Spleen (tissue), 11 donors: ENCODE data around the gene CYFIP2. TPM values are rescaled to one million over a fixed set of nuclear protein-coding genes. Genes with fewer than 3 reads are reported as not detected.
A peak's percentile ranks its signal among the peaks of the same experiment; 100 is the strongest.

Source experiments
- DNase-seq: peaks from one replicate; pipeline ENCODE4 v3.0.0-alpha.2; 2020
- H3K27ac ChIP-seq, 8 donors: fragments of 200-600 bp; sonication (generic) in 7 of 8; 1 replicate in 4 of 8; 2 replicates in 4 of 8; pipeline versions ENCODE4 v1.5.0 to v1.8.0; 2016 to 2021; ENCODE audit warnings: inconsistent platforms in 4 of 8, mild to moderate bottlenecking in 4 of 8, moderate library complexity in 1 of 8
- H3K27me3 ChIP-seq, 7 donors: fragments of 200-600 bp; sonication (generic) in 6 of 7; replicated peaks in 1 of 7; 1 replicate in 4 of 7; 2 replicates in 3 of 7; pipeline versions ENCODE4 v1.5.0 to v1.8.0; 2016 to 2021; ENCODE audit warnings: inconsistent platforms in 3 of 7, mild to moderate bottlenecking in 1 of 7
- H3K36me3 ChIP-seq, 6 donors: fragments of 200-600 bp; sonication (generic) in 5 of 6; 1 replicate in 4 of 6; 2 replicates in 2 of 6; pipeline versions ENCODE4 v1.5.0 to v1.8.0; 2016 to 2021; ENCODE audit warnings: inconsistent platforms in 2 of 6
- H3K4me1 ChIP-seq, 6 donors: fragments of 200-600 bp; sonication (generic) in 5 of 6; 1 replicate in 3 of 6; 2 replicates in 3 of 6; pipeline versions ENCODE4 v1.5.0 to v1.8.0; 2016 to 2021; ENCODE audit warnings: inconsistent platforms in 3 of 6
- H3K4me3 ChIP-seq, 8 donors: fragments of 200-600 bp; sonication (generic) in 7 of 8; 1 replicate in 4 of 8; 2 replicates in 4 of 8; pipeline versions ENCODE4 v1.5.0 to v1.8.0; 2016 to 2021; ENCODE audit warnings: inconsistent platforms in 4 of 8, mild to moderate bottlenecking in 4 of 8, moderate library complexity in 2 of 8
- H3K9me3 ChIP-seq, 8 donors: fragments of 200-600 bp; sonication (generic) in 7 of 8; 1 replicate in 4 of 8; 2 replicates in 4 of 8; pipeline versions ENCODE4 v1.5.0 to v1.8.0; 2016 to 2021; ENCODE audit warnings: inconsistent platforms in 4 of 8
- POLR2A ChIP-seq, 3 donors: fragments of 450-650 bp; IDR thresholded peaks; one replicate each; pipeline ENCODE4 v1.5.1; 2017; ENCODE audit warnings: antibody characterized with exemption in 3 of 3, mild to moderate bottlenecking in 1 of 3
- POLR2AphosphoS5 ChIP-seq, 3 donors: sonication (generic); formaldehyde crosslinking; IDR thresholded peaks; one replicate each; pipeline ENCODE4 v1.5.1; 2017; ENCODE audit warnings: antibody characterized with exemption in 3 of 3
- WGBS, 5 donors: extraction: QIAGEN DNeasy Blood & Tissue Kit in 3 of 5; methylation state at CpG; one replicate each; pipeline versions ENCODE4 v1.1.5 to v1.1.7; 2013 to 2018; 5-methylcytosine and 5-hydroxymethylcytosine counted together
- intact Hi-C: fragments of 100-400 bp; cut with DNase I; formaldehyde crosslinking; loops from one replicate; pipeline ENCODE4 v1.15.0; 2023; ENCODE audit warnings: low total_unique reads
- polyA plus RNA-seq, 3 donors: library from polyadenylated mRNA; stranded (reverse); fragments of 200-250 nt; gene quantifications; one replicate each; pipeline ENCODE4 v1.2.1, GENCODE V29; 2013
- total RNA-seq, 7 donors: library from RNA; depleted of rRNA in 3 of 7; stranded (reverse); fragments of >200 nt in 3 of 7; fragmentation: NEBNext Ultra II Directional in 4 of 7; extraction: Animal tissue kit (Norgen Biotek cat#: 25700) in 4 of 7; gene quantifications; one replicate each; pipeline versions ENCODE4 v1.1.0 to v1.2.1, GENCODE V29; 2016 to 2021
- TF ChIP-seq, protein P1 (sequence below), 11 experiments: fragments of 200-600 bp in 7 of 11; fragments of 450-650 bp in 4 of 11; sonication (generic) in 4 of 11; IDR thresholded peaks in 8 of 11; conservative IDR thresholded peaks in 3 of 11; 1 replicate in 7 of 11; 2 replicates in 4 of 11; pipeline versions ENCODE4 v1.4.0 to v1.8.0; 2016 to 2021; ENCODE audit warnings: antibody characterized with exemption in 11 of 11, inconsistent platforms in 4 of 11, mild to moderate bottlenecking in 1 of 11
- donor health status: healthy with polysubstance abuse.
- donor health status: DM: no; HTN: no; CAD: no; lungs with moderate emphysema.
- donor health status: DM: no; HTN: no; CAD: no.
- donor health status: Bipolar disorder and iron deficiency.
- donor health status: healthy.
- donor health status: DM: no; HTN: no; CAD: no.
- donor health status: DM: yes; HTN: yes; CAD: no.

The CYFIP2 gene
- total and polyA plus RNA-seq, 10 donors, result 74.8 to 232 (median 159) TPM

DNA sequence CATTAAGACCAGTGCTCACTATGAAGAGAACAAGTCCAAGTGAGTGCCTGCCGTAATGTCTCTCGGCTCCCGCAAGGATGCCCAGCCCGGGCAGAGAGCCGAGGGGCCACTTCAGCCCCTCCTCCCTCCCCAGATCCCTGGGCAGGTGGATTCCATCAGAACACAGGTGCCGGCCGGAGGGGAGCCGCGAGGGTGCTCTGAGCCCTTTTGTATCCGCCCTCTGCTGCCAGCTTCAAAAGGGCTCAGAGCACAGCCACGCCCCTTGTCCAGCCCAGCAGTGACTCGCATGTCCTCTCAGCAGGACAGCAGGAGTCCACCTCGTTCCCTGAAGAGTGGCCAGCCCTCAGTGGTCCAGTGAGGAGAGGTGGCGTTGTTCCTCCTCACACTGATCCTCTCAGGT is 43.9 kb downstream of the CYFIP2 start:
- no peak overlapping the region for H3K4me3 ChIP-seq
- peaks cover 0 to 34% (median 11%) of the 10 kb centered on the region in 6 donors for H3K4me1 ChIP-seq
- TF ChIP-seq, protein P1, sequence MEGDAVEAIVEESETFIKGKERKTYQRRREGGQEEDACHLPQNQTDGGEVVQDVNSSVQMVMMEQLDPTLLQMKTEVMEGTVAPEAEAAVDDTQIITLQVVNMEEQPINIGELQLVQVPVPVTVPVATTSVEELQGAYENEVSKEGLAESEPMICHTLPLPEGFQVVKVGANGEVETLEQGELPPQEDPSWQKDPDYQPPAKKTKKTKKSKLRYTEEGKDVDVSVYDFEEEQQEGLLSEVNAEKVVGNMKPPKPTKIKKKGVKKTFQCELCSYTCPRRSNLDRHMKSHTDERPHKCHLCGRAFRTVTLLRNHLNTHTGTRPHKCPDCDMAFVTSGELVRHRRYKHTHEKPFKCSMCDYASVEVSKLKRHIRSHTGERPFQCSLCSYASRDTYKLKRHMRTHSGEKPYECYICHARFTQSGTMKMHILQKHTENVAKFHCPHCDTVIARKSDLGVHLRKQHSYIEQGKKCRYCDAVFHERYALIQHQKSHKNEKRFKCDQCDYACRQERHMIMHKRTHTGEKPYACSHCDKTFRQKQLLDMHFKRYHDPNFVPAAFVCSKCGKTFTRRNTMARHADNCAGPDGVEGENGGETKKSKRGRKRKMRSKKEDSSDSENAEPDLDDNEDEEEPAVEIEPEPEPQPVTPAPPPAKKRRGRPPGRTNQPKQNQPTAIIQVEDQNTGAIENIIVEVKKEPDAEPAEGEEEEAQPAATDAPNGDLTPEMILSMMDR (IDR thresholded peaks at IDR 0.05 in 8 of 11, conservative IDR thresholded peaks at IDR 0.05 in 3 of 11), result no peak
- TF ChIP-seq POLR2AphosphoS5 (IDR thresholded peaks at IDR 0.05) (peak in 1 of 3 donors; percentile 35), POLR2A (IDR thresholded peaks at IDR 0.05) (no peak)
- H3K9me3 ChIP-seq, result no peaks in the 10 kb centered on the region
- peaks cover 0 to 91% (median 36%) of the 10 kb centered on the region in 6 donors for H3K36me3 ChIP-seq
- no peaks in the 10 kb centered on the region for H3K27me3 ChIP-seq
- intact Hi-C loops, result loop anchor here (5.0 to 10.0 kb wide), 2 partner anchors 55 to 157 kb away; no protein-coding TSS in a partner anchor
- WGBS, 5 donors, result 76 to 87% (median 84%) methylated on average over 4 to 14 of the region's 14 CpGs
- DNase-seq, result no peak
- H3K27ac ChIP-seq, result peak overlapping the region in 1 of 8 donors; percentile 52

DNA sequence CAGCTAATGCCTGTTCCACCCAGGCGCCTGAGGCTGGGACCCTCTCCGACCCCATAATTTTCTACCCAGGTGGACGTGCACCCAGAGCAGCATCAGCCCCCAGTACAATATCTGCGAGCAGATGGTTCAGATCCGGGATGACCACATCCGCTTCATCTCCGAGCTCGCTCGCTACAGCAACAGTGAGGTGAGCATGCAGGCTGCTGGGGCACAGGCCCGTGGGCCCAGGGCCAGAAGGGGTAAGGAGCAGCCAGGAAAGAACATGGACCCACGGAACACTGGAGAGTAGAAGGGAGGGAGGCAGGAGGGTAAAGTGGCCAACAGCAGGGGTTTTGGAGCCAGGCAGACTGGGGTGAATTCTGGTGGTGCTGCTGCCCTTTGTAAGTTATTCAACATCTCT is 45.7 kb downstream of the CYFIP2 start:
- Histone ChIP-seq H3K9me3 (no peaks in the 10 kb centered on the region), H3K4me3 (no peak overlapping the region), H3K4me1 (peaks cover 0 to 24% (median 8%) of the 10 kb centered on the region in 6 donors), H3K27ac (no peak overlapping the region), H3K36me3 (peaks cover 0 to 91% (median 42%) of the 10 kb centered on the region in 6 donors), H3K27me3 (no peaks in the 10 kb centered on the region)
- WGBS, 5 donors, result 96 to 98% (median 97%) methylated on average over 11 of the region's 11 CpGs
- intact Hi-C loops, result loop anchor here (5.0 kb wide), 1 partner anchor 159 kb away; no protein-coding TSS in a partner anchor
- peak in 1 of 3 donors; percentile 41 for TF ChIP-seq POLR2AphosphoS5 (IDR thresholded peaks at IDR 0.05)
- TF ChIP-seq, protein P1 (IDR thresholded peaks at IDR 0.05 in 8 of 11, conservative IDR thresholded peaks at IDR 0.05 in 3 of 11), result no peak
- TF ChIP-seq POLR2A (IDR thresholded peaks at IDR 0.05), result no peak
- DNase-seq, result no peak

DNA sequence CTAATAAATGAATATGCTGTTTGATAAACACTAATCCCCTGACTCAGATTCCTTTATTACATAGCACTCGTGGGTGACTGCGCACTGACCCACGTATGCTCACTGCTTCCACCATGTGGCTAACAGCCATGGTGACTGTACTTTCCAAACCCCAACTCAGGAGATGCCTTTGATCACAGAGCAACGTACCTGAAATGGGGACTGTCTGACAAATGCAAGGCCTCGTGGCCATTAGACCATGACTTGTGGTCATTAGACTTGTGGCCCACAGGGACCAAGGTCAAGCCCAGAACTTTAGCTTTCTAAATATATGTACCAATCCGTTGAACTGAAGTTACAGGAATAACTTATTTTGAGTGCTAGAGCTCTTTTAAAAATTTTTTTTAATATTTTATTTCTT is 46.6 kb downstream of the CYFIP2 start:
- Histone ChIP-seq H3K4me1 (peaks cover 0 to 15% (median 0%) of the 10 kb centered on the region in 6 donors), H3K27ac (peak overlapping the region in 3 of 8 donors; percentile 1 to 25 (median 16)), H3K9me3 (no peaks in the 10 kb centered on the region), H3K4me3 (no peak overlapping the region), H3K27me3 (no peaks in the 10 kb centered on the region), H3K36me3 (peaks cover 0 to 98% (median 49%) of the 10 kb centered on the region in 6 donors)
- no peak for DNase-seq
- 16 to 32% (median 25%) methylated on average over 6 of the region's 6 CpGs for WGBS, 5 donors
- peak in 1 of 3 donors; percentile 65 for TF ChIP-seq POLR2AphosphoS5 (IDR thresholded peaks at IDR 0.05)
- TF ChIP-seq, protein P1 (IDR thresholded peaks at IDR 0.05 in 8 of 11, conservative IDR thresholded peaks at IDR 0.05 in 3 of 11), result peak; percentile 50 to 76 (median 63)
- TF ChIP-seq POLR2A (IDR thresholded peaks at IDR 0.05), result no peak
- intact Hi-C loops, result loop anchor here (5.0 kb wide), 1 partner anchor 160 kb away; no protein-coding TSS in a partner anchor

DNA sequence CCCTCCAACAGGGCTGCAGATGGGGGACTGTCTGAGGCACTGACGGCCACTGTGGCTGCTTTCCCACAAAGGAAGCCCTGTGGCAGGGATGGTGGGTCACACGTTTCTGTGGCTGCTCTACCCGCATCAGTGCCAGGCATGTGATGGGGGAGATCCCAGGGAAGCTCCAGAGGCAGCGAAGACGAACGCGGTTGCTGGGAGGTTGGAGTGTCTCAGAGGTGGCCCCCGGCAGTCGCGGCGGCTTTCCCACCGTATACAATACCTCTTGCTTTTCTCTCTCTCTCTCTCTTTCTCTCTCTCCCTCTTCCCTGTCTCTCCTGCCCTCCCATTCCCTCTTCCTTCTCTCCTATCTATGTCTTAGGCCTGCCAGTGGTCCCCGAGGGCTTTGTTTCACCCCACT is 56.7 kb downstream of the CYFIP2 start:
- Histone ChIP-seq H3K27me3 (no peaks in the 10 kb centered on the region), H3K4me1 (peaks cover 0 to 12% (median 0%) of the 10 kb centered on the region in 6 donors), H3K27ac (no peak overlapping the region), H3K4me3 (no peak overlapping the region), H3K36me3 (peaks cover 3 to 100% (median 82%) of the 10 kb centered on the region in 6 donors), H3K9me3 (no peaks in the 10 kb centered on the region)
- intact Hi-C loops, result no loop called here
- DNase-seq, result no peak
- 91 to 94% (median 93%) methylated on average over 13 of the region's 13 CpGs for WGBS, 5 donors
- TF ChIP-seq POLR2AphosphoS5 (IDR thresholded peaks at IDR 0.05) (peak in 1 of 3 donors; percentile 19), POLR2A (IDR thresholded peaks at IDR 0.05) (no peak)
- TF ChIP-seq, protein P1 (IDR thresholded peaks at IDR 0.05 in 8 of 11, conservative IDR thresholded peaks at IDR 0.05 in 3 of 11), result no peak
